ENCODE data around the gene PLD1. TPM values are rescaled to one million over a fixed set of nuclear protein-coding genes. Genes with fewer than 3 reads are reported as not detected.

PLD1 gene
- total RNA-seq, 1 donor from 2014 or later: 0.21 TPM

- peaks cover 8% of the 10 kb centered on the region for H3K9me3 Mint-ChIP-seq
- H3K79me2 ChIP-seq (ENCODE audit: low read depth): no peaks in the 10 kb centered on the region
- no peak overlapping the region for H3K4me3 Mint-ChIP-seq
- H3F3A ChIP-seq (ENCODE audit: low read depth): no peaks in the 10 kb centered on the region
- DNase-seq (ENCODE audit: low spot score): no peak
- H3K4me2 ChIP-seq: no peak overlapping the region
- H3K27me3 ChIP-seq: no peaks in the 10 kb centered on the region
- TF ChIP-seq CTCF (IDR thresholded peaks at IDR 0.05) (no peak), EZH2 (IDR thresholded peaks at IDR 0.05) (no peak), EZH2phosphoT487 (IDR thresholded peaks at IDR 0.05) (no peak)
- H3K4me1 Mint-ChIP-seq: peaks cover 17% of the 10 kb centered on the region
- H3K27me3 Mint-ChIP-seq (ENCODE audit: insufficient read depth, low read depth): peaks cover 4% of the 10 kb centered on the region
- H3K9me3 ChIP-seq (ENCODE audit: low read depth): no peaks in the 10 kb centered on the region
- H3K4me1 ChIP-seq: no peaks in the 10 kb centered on the region
- H3K36me3 ChIP-seq: no peaks in the 10 kb centered on the region
- H2AFZ ChIP-seq (replicated peaks): no peak overlapping the region
- no peaks in the 10 kb centered on the region for H4K20me1 ChIP-seq (ENCODE audit: low read depth)
- no peak overlapping the region for H3K27ac Mint-ChIP-seq
- no peak overlapping the region for H3K27ac ChIP-seq
- peaks cover 2% of the 10 kb centered on the region for H3K36me3 Mint-ChIP-seq
- no peak overlapping the region for H3K4me3 ChIP-seq
- H3K9ac ChIP-seq: no peak overlapping the region
Measured at GRCh38 chr3:171744158-171744741, 66.0 kb downstream of the PLD1 start.

- Histone ChIP-seq H3K9me3 (ENCODE audit: low read depth) (no peaks in the 10 kb centered on the region), H3K4me2 (no peak overlapping the region), H3K27ac (no peak overlapping the region), H3K9ac (no peak overlapping the region), H3K27me3 (no peaks in the 10 kb centered on the region), H2AFZ (replicated peaks) (no peak overlapping the region), H3K4me3 (no peak overlapping the region), H3K36me3 (no peaks in the 10 kb centered on the region), H3K79me2 (ENCODE audit: low read depth) (no peaks in the 10 kb centered on the region), H3F3A (ENCODE audit: low read depth) (no peaks in the 10 kb centered on the region), H3K4me1 (no peaks in the 10 kb centered on the region), H4K20me1 (ENCODE audit: low read depth) (no peaks in the 10 kb centered on the region)
- peaks cover 2% of the 10 kb centered on the region for H3K36me3 Mint-ChIP-seq
- no peak overlapping the region for H3K4me3 Mint-ChIP-seq
- no peak overlapping the region for H3K27ac Mint-ChIP-seq
- TF ChIP-seq EZH2 (IDR thresholded peaks at IDR 0.05): no peak
- no peak for TF ChIP-seq CTCF (IDR thresholded peaks at IDR 0.05)
- no peak for TF ChIP-seq EZH2phosphoT487 (IDR thresholded peaks at IDR 0.05)
- H3K9me3 Mint-ChIP-seq: peaks cover 8% of the 10 kb centered on the region
- DNase-seq (ENCODE audit: low spot score): no peak
- peaks cover 13% of the 10 kb centered on the region for H3K4me1 Mint-ChIP-seq
- H3K27me3 Mint-ChIP-seq (ENCODE audit: insufficient read depth, low read depth): peaks cover 4% of the 10 kb centered on the region
Measured at GRCh38 chr3:171743327-171744157, 66.7 kb downstream of the PLD1 start.

- H2AFZ ChIP-seq (replicated peaks): no peak overlapping the region
- no peak for DNase-seq (ENCODE audit: low spot score)
- no peak overlapping the region for H3K4me3 Mint-ChIP-seq
- H3K4me3 ChIP-seq: no peak overlapping the region
- H3K4me1 ChIP-seq: no peaks in the 10 kb centered on the region
- no peak overlapping the region for H3K27ac Mint-ChIP-seq
- H3K9me3 Mint-ChIP-seq: peaks cover 4% of the 10 kb centered on the region
- H3K36me3 Mint-ChIP-seq: peaks cover 2% of the 10 kb centered on the region
- no peaks in the 10 kb centered on the region for H3K27me3 ChIP-seq
- no peaks in the 10 kb centered on the region for H3K36me3 ChIP-seq
- no peaks in the 10 kb centered on the region for H3K9me3 ChIP-seq (ENCODE audit: low read depth)
- H3K9ac ChIP-seq: no peak overlapping the region
- peaks cover 2% of the 10 kb centered on the region for H3K27me3 Mint-ChIP-seq (ENCODE audit: insufficient read depth, low read depth)
- no peak overlapping the region for H3K27ac ChIP-seq
- TF ChIP-seq EZH2 (IDR thresholded peaks at IDR 0.05) (no peak), CTCF (IDR thresholded peaks at IDR 0.05) (no peak), EZH2phosphoT487 (IDR thresholded peaks at IDR 0.05) (no peak)
- no peaks in the 10 kb centered on the region for H3F3A ChIP-seq (ENCODE audit: low read depth)
- no peak overlapping the region for H3K4me2 ChIP-seq
- peaks cover 18% of the 10 kb centered on the region for H3K4me1 Mint-ChIP-seq
- H4K20me1 ChIP-seq (ENCODE audit: low read depth): no peaks in the 10 kb centered on the region
- H3K79me2 ChIP-seq (ENCODE audit: low read depth): no peaks in the 10 kb centered on the region
Measured at GRCh38 chr3:171741377-171741776, 68.9 kb downstream of the PLD1 start.
